Natural killer cell (primary cell): ENCODE results near the gene HILPDA. TPM values are rescaled to one million over a fixed set of nuclear protein-coding genes. Genes with fewer than 3 reads are reported as not detected.

ENCODE experiments used
- ATAC-seq, 3 donors: fragments of 150-1000 bp in 2 of 3; fragments of 200-7000 bp in 1 of 3; cut with Tn5 transposase; 1 replicate in 1 of 3; 2 replicates in 2 of 3; pipeline ENCODE4 v1.10.0; 2021; ENCODE audit warnings: mild to moderate bottlenecking in 2 of 3, moderate library complexity in 2 of 3
- DNase-seq, 2 donors: peaks; one replicate each; pipeline versions ENCODE4 v3.0.0 to v3.0.0-alpha.2; 2013 to 2021; ENCODE audit warnings: mixed read lengths in 1 of 2
- H3K27ac ChIP-seq: one replicate; pipeline ENCODE4 v1.5.1; 2013; ENCODE audit warnings: mild to moderate bottlenecking, low read length
- H3K27me3 ChIP-seq: one replicate; pipeline ENCODE4 v1.6.1; 2013; ENCODE audit warnings: low read length; ENCODE audit not compliant: control insufficient read depth, insufficient read depth
- H3K36me3 ChIP-seq: one replicate; pipeline ENCODE4 v1.6.1; 2013; ENCODE audit warnings: low read length; ENCODE audit not compliant: control insufficient read depth, insufficient read depth
- H3K4me1 ChIP-seq: one replicate; pipeline ENCODE4 v1.6.1; 2013; ENCODE audit warnings: low read length; ENCODE audit not compliant: control insufficient read depth, insufficient read depth
- H3K4me3 ChIP-seq: one replicate; pipeline ENCODE4 v1.5.1; 2013; ENCODE audit warnings: low read length
- H3K9me3 ChIP-seq: one replicate; pipeline ENCODE4 v1.6.1; 2013; ENCODE audit warnings: low read length; ENCODE audit not compliant: control insufficient read depth, insufficient read depth
- H3K27ac Mint-ChIP-seq, 2 donors: one replicate each; pipeline ENCODE4 v1.8.0; 2022; ENCODE audit warnings: mild to moderate bottlenecking in 2 of 2, mixed read lengths in 2 of 2, moderate library complexity in 1 of 2
- H3K27me3 Mint-ChIP-seq, 2 donors: one replicate each; pipeline ENCODE4 v1.8.0; 2022; ENCODE audit warnings: low read depth in 2 of 2, mixed read lengths in 2 of 2
- H3K36me3 Mint-ChIP-seq: one replicate; pipeline ENCODE4 v1.8.0; 2022; ENCODE audit warnings: mixed read lengths
- H3K4me1 Mint-ChIP-seq, 2 donors: one replicate each; pipeline ENCODE4 v1.8.0; 2022; ENCODE audit warnings: mixed read lengths in 2 of 2
- H3K4me3 Mint-ChIP-seq: one replicate; pipeline ENCODE4 v1.8.0; 2022; ENCODE audit warnings: mild to moderate bottlenecking, moderate library complexity, mixed read lengths
- H3K9me3 Mint-ChIP-seq, 2 donors: one replicate each; pipeline ENCODE4 v1.8.0; 2022; ENCODE audit warnings: mixed read lengths in 2 of 2
- WGBS: methylation state at CpG from one replicate; pipeline ENCODE4 v1.1.7; 2013; ENCODE audit warnings: missing lambda C conversion rate; ENCODE audit not compliant: insufficient coverage; 5-methylcytosine and 5-hydroxymethylcytosine counted together
- intact Hi-C: fragments of 100-400 bp; cut with micrococcal nuclease; formaldehyde crosslinking; loops from one replicate; pipeline ENCODE4 v1.14.2; 2022
- total RNA-seq, 4 donors: library from RNA; stranded (reverse); fragments of 120-200 nt in 1 of 4; gene quantifications; one replicate each; pipeline versions ENCODE4 v1.2.3 to v1.2.4, GENCODE V29; 2013 to 2022
- TF ChIP-seq, protein P1 (sequence below): fragments of 200-600 bp; IDR thresholded peaks from one replicate; pipeline ENCODE4 v1.8.0; 2022; ENCODE audit warnings: antibody characterized with exemption

Gene HILPDA, protein sequence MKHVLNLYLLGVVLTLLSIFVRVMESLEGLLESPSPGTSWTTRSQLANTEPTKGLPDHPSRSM
- total RNA-seq = 1 to 10 TPM; 1.9 to 5.1 (median 2.3) TPM
- 5.3 TPM for total RNA-seq (2013)

DNA sequence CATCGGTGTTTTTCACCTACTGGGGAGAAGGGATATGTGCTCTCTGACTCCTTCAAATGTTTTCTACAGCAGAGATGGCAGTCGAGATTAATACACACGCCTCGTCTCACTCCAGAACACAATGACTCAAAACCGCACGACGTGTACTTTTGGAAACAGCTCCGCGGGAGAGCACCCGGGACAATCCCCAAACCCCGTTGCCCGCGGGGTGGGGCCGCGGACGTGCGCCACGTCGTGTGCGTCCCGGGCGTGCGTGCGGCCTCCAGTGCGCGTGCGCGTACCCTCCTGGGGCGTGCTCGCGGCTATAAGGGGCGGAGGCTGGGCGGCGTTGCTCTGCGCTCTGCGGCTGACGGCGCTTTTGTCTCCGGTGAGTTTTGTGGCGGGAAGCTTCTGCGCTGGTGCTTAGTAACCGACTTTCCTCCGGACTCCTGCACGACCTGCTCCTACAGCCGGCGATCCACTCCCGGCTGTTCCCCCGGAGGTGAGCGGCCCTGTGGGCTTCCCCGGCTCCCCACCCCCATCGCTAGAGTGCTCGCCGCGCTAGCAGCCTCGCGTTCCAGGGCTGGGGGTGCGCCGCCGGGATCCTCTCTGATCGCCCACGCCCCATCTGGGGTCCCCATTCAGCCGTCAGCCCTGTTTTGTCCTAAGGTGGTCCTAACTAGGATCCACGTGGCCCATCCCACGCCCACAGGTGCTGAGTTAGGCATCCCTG is at the start of gene HILPDA:
TSS of gene HILPDA (plus strand) at position 336 of the 712 bp plus-strand sequence. CDS start 1,391 bp downstream, outside the sequence.
- no peaks in the 10 kb centered on the region for H3K27me3 ChIP-seq
- H3K4me3 Mint-ChIP-seq = peak within 1 kb of the TSS; percentile 91
- ATAC-seq = peak; percentile 85 to 92 (median 87)
- peak within 1 kb of the TSS; percentile 61 for H3K4me3 ChIP-seq
- DNase-seq = peak; percentile 90 to 99
- H3K36me3 Mint-ChIP-seq = no peaks in the 10 kb centered on the region
- intact Hi-C loops = loop anchor here (1.0 to 10.0 kb wide), 3 partner anchors 21 to 79 kb away; partner anchors contain the start of genes IMPDH1 and METTL2B
- H3K27me3 Mint-ChIP-seq = peaks cover 7 to 17% of the 10 kb centered on the region in 2 donors
- peak within 1 kb of the TSS; percentile 88 for H3K27ac ChIP-seq
- TF ChIP-seq, protein P1, sequence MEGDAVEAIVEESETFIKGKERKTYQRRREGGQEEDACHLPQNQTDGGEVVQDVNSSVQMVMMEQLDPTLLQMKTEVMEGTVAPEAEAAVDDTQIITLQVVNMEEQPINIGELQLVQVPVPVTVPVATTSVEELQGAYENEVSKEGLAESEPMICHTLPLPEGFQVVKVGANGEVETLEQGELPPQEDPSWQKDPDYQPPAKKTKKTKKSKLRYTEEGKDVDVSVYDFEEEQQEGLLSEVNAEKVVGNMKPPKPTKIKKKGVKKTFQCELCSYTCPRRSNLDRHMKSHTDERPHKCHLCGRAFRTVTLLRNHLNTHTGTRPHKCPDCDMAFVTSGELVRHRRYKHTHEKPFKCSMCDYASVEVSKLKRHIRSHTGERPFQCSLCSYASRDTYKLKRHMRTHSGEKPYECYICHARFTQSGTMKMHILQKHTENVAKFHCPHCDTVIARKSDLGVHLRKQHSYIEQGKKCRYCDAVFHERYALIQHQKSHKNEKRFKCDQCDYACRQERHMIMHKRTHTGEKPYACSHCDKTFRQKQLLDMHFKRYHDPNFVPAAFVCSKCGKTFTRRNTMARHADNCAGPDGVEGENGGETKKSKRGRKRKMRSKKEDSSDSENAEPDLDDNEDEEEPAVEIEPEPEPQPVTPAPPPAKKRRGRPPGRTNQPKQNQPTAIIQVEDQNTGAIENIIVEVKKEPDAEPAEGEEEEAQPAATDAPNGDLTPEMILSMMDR = no peak
- no peaks in the 10 kb centered on the region for H3K9me3 ChIP-seq
- H3K36me3 ChIP-seq = no peaks in the 10 kb centered on the region
- peaks cover 35 to 36% of the 10 kb centered on the region in 2 donors for H3K4me1 Mint-ChIP-seq
- H3K27ac Mint-ChIP-seq = peak within 1 kb of the TSS; percentile 88
- WGBS = under 1% methylated on average over 64 of the region's 64 CpGs
- H3K4me1 ChIP-seq = peaks cover 33% of the 10 kb centered on the region
- H3K9me3 Mint-ChIP-seq = no peaks in the 10 kb centered on the region

DNA sequence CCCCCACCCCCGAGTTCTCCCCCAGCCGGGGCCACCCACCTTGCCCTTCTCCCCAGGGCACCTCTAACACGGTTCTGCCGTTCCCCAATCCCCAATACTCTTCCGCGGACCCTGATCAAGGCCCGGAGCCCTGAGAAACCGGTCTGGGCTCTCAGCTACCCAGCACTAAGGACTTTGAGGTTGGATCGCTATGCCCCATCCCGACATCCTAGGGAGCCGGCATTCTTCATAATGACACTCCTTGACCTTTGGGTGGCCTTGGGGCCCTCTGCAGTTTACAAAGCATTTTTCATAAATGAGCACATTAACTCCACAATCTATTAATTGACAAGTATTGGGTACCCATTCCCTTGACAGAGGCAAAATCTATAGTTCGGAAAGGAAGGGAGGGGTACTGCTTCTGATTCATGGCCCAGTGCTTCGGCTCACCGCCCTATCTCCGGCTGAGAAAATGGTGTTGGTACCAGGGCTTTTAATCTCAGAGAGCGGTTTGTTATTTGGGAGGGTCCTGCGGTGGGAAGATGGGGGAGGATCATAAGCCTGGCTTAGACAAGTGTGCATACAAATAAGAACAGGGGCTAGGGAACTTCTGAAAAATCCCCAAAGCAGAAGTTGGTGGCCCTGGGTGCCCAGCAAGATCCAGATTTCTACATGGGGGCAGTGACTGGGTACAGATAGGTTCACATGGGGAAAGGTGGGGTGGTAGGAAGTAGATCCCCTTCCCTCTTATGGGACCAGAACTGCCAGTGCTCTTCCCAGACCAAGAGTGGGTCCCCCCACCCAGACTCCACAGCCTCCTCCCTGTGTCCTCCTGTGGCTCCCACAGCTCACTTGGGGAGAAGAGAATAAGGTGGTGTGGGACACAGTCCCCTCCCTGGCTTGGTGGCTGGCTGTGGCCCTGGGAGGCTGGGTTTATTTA is 49.1 kb upstream of the HILPDA start:
- H3K4me3 ChIP-seq = no peak overlapping the region
- no peaks in the 10 kb centered on the region for H3K9me3 ChIP-seq
- TF ChIP-seq, protein P1 = no peak
- DNase-seq (peak in 1 of 2 donors; percentile 33), ATAC-seq (no peak)
- Mint-ChIP-seq H3K9me3 (no peaks in the 10 kb centered on the region), H3K4me3 (peak overlapping the region; percentile 84), H3K27me3 (no peaks in the 10 kb centered on the region), H3K27ac (peak overlapping the region; percentile 54 to 73), H3K36me3 (no peaks in the 10 kb centered on the region), H3K4me1 (peaks cover 46 to 54% of the 10 kb centered on the region in 2 donors)
- 73% methylated on average over 15 of the region's 17 CpGs for WGBS
- H3K27me3 ChIP-seq = no peaks in the 10 kb centered on the region
- peaks cover 2% of the 10 kb centered on the region for H3K36me3 ChIP-seq
- H3K4me1 ChIP-seq = peaks cover 64% of the 10 kb centered on the region
- H3K27ac ChIP-seq = peak overlapping the region; percentile 60
- intact Hi-C loops = loop anchor here (5.0 kb wide), 1 partner anchor 51 kb away; the partner anchor contains the start of gene HILPDA

DNA sequence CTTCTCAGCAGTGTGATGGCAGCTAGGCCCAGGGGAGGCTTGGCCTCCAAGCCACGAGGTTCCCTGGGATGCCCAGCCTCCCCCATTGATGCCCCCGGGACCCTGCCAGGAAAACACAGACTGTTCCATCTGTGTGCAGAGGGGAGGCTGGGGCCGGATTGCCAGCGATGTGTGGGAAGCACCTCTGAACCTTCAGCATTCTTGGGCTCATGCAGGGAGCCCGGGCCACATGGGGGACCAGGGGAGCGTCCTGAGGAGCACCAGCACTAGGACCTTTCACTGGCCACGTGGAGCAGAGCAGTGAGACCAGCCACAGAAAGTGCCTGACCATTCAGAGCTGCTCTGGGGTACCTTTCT is 48.5 kb upstream of the HILPDA start:
- TF ChIP-seq, protein P1 = no peak
- H3K9me3 ChIP-seq = no peaks in the 10 kb centered on the region
- no peaks in the 10 kb centered on the region for H3K36me3 Mint-ChIP-seq
- H3K4me1 ChIP-seq = peaks cover 64% of the 10 kb centered on the region
- DNase-seq = no peak
- no peaks in the 10 kb centered on the region for H3K27me3 ChIP-seq
- H3K27ac ChIP-seq = peak overlapping the region; percentile 60
- peak overlapping the region; percentile 54 to 73 for H3K27ac Mint-ChIP-seq
- no peak overlapping the region for H3K4me3 ChIP-seq
- peak overlapping the region; percentile 21 for H3K4me3 Mint-ChIP-seq
- no peaks in the 10 kb centered on the region for H3K9me3 Mint-ChIP-seq
- H3K36me3 ChIP-seq = peaks cover 2% of the 10 kb centered on the region
- no peak for ATAC-seq
- H3K4me1 Mint-ChIP-seq = peaks cover 46 to 54% of the 10 kb centered on the region in 2 donors
- no peaks in the 10 kb centered on the region for H3K27me3 Mint-ChIP-seq
- intact Hi-C loops = loop anchor here (5.0 kb wide), 1 partner anchor 50 kb away; the partner anchor contains the start of gene HILPDA
- 83% methylated on average over 7 of the region's 7 CpGs for WGBS
